WTC11 (cell line): Measurements from ENCODE around the gene ANAPC16.
A peak's percentile ranks its signal among the peaks of the same experiment; 100 is the strongest.

Experiments used
- ATF1 ChIP-seq: sonication (generic); formaldehyde crosslinking; IDR thresholded peaks from 2 replicates; pipeline ENCODE4 v1.8.1; 2023; ENCODE audit warnings: mild to moderate bottlenecking, moderate library complexity, missing genetic modification reagents
- CBFB ChIP-seq: sonication (generic); formaldehyde crosslinking; IDR thresholded peaks from 2 replicates; pipeline ENCODE4 v1.8.1; 2022; ENCODE audit warnings: mild to moderate bottlenecking, low read depth, missing genetic modification reagents
- CTCF ChIP-seq: fragments of 200-600 bp; IDR thresholded peaks from 2 replicates; pipeline ENCODE4 v1.8.0; 2022; ENCODE audit warnings: antibody characterized with exemption
- E2F4 ChIP-seq: sonication (generic); formaldehyde crosslinking; IDR thresholded peaks from 2 replicates; pipeline ENCODE4 v1.8.1; 2022; ENCODE audit warnings: low read depth, mild to moderate bottlenecking, moderate library complexity, missing genetic modification reagents, borderline replicate concordance
- NR2C2 ChIP-seq: sonication (generic); formaldehyde crosslinking; IDR thresholded peaks from 2 replicates; pipeline ENCODE4 v1.8.0; 2022; ENCODE audit warnings: mild to moderate bottlenecking, missing genetic modification reagents
- NR3C1 ChIP-seq: sonication (generic); formaldehyde crosslinking; conservative IDR thresholded peaks from 2 replicates; pipeline ENCODE4 v1.8.1; 2023; ENCODE audit warnings: low read depth, mild to moderate bottlenecking, missing genetic modification reagents
- PREB ChIP-seq: sonication (generic); formaldehyde crosslinking; IDR thresholded peaks from 2 replicates; pipeline ENCODE4 v1.8.1; 2022; ENCODE audit warnings: mild to moderate bottlenecking, missing genetic modification reagents, moderate library complexity, borderline replicate concordance
- USF2 ChIP-seq: sonication (generic); formaldehyde crosslinking; IDR thresholded peaks from 2 replicates; pipeline ENCODE4 v1.8.1; 2023; ENCODE audit warnings: mild to moderate bottlenecking, missing genetic modification reagents, moderate library complexity
- ZBTB21 ChIP-seq: sonication (generic); formaldehyde crosslinking; IDR thresholded peaks from 2 replicates; pipeline ENCODE4 v1.8.1; 2023; ENCODE audit warnings: mild to moderate bottlenecking, missing genetic modification reagents, borderline replicate concordance
- ZNF263 ChIP-seq: sonication (generic); formaldehyde crosslinking; IDR thresholded peaks from 2 replicates; pipeline ENCODE4 v1.8.1; 2022; ENCODE audit warnings: low read depth, mild to moderate bottlenecking, moderate library complexity, missing genetic modification reagents
- TF ChIP-seq, protein P1 (sequence below): sonication (generic); formaldehyde crosslinking; IDR thresholded peaks from 2 replicates; pipeline ENCODE4 v1.8.1; 2023; ENCODE audit warnings: mild to moderate bottlenecking, missing genetic modification reagents

DNA sequence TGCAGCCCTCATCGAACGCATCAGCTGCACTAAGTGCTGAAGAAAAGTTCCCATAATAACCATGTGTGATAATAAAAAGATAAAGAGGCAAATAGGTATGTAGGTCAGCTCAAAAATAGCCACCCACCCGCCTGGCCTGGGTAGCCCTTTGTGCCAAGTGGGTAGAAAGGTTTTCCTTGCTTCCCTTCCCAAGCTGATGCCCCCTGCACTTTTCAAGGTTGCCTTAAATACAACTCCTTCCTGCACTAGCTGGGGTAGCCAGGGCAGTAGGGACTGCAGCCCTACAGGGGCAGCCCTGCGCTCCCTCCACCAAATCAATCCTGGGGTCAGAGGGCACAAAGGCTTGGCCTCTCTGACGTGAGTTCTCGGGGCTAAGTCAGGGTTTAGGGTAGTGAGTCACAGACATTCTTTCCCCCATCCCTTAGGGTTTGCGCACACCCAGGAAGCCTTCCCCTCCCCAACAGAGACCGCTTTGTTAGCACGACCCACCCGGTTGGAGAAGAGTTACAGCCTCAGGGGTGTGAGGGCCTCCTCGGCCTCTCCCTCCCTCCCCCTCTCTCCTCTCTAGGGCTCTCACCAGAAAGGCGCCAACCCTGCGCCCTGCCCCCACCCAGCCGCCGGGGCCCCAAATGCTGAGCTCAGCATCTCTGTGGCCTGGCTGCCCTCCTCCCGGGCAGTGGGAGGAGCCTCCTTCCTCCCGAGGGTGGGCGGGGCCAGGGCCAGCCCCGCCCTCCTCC, 44.6 kb downstream of the ANAPC16 start:
- TF ChIP-seq ATF1 (CRISPR knock-in tag) = no peak
- no peak for TF ChIP-seq ZNF263 (CRISPR knock-in tag)
- TF ChIP-seq PREB = no peak
- TF ChIP-seq USF2 (CRISPR knock-in tag) = no peak
- TF ChIP-seq ZBTB21 (CRISPR knock-in tag) = no peak
- no peak for TF ChIP-seq CTCF
- no peak for TF ChIP-seq E2F4 (CRISPR knock-in tag)
- TF ChIP-seq, protein P1, sequence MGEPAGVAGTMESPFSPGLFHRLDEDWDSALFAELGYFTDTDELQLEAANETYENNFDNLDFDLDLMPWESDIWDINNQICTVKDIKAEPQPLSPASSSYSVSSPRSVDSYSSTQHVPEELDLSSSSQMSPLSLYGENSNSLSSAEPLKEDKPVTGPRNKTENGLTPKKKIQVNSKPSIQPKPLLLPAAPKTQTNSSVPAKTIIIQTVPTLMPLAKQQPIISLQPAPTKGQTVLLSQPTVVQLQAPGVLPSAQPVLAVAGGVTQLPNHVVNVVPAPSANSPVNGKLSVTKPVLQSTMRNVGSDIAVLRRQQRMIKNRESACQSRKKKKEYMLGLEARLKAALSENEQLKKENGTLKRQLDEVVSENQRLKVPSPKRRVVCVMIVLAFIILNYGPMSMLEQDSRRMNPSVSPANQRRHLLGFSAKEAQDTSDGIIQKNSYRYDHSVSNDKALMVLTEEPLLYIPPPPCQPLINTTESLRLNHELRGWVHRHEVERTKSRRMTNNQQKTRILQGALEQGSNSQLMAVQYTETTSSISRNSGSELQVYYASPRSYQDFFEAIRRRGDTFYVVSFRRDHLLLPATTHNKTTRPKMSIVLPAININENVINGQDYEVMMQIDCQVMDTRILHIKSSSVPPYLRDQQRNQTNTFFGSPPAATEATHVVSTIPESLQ (CRISPR knock-in tag) = no peak
- TF ChIP-seq NR2C2 = peak; percentile 71
- TF ChIP-seq CBFB (CRISPR knock-in tag) = no peak
- TF ChIP-seq NR3C1 (CRISPR knock-in tag) = no peak
